22Rv1 (cell line): Measurements from ENCODE around the gene PLAAT2.
"Not testable (repeated sequence)": the region's sequence is repeated elsewhere in the genome, so short reads cannot be mapped to it uniquely, and the experiment has no call there.

Experiments used
- H3K27ac ChIP-seq: fragments of 450-650 bp; 2 replicates; pipeline ENCODE4 v1.5.1; 2017
- ZFX ChIP-seq: fragments of 450-650 bp; IDR thresholded peaks from 2 replicates; pipeline ENCODE4 v1.6.1; 2017; ENCODE audit warnings: antibody characterized with exemption, borderline replicate concordance
- TF ChIP-seq, protein P1 (sequence below): fragments of 450-650 bp; IDR thresholded peaks from 2 replicates; pipeline ENCODE4 v1.5.1; 2017; ENCODE audit warnings: mild to moderate bottlenecking

Gene PLAAT2

GRCh38 chr11:63608353-63609345 is 45.5 kb upstream of the PLAAT2 start:
- H3K27ac ChIP-seq: no peak overlapping the region
- no peak for TF ChIP-seq ZFX
- TF ChIP-seq, protein P1, sequence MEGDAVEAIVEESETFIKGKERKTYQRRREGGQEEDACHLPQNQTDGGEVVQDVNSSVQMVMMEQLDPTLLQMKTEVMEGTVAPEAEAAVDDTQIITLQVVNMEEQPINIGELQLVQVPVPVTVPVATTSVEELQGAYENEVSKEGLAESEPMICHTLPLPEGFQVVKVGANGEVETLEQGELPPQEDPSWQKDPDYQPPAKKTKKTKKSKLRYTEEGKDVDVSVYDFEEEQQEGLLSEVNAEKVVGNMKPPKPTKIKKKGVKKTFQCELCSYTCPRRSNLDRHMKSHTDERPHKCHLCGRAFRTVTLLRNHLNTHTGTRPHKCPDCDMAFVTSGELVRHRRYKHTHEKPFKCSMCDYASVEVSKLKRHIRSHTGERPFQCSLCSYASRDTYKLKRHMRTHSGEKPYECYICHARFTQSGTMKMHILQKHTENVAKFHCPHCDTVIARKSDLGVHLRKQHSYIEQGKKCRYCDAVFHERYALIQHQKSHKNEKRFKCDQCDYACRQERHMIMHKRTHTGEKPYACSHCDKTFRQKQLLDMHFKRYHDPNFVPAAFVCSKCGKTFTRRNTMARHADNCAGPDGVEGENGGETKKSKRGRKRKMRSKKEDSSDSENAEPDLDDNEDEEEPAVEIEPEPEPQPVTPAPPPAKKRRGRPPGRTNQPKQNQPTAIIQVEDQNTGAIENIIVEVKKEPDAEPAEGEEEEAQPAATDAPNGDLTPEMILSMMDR: no peak

DNA sequence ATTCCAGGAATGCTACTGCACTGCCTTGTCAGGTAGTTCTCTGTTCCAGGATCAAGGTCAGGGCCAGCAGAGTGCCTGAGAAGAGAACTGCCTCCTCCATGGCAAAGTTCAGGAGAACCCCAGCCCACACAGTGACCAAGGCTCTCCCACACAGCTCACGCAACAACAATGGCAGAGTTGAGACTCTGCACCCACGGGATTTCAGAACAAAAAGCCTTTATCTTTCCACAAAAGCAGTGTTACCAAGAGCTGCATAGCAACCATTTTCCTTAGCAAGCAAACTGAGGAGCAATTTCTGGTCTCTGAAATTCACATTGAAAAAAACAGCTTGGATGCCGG is 40.0 kb upstream of the PLAAT2 start:
- TF ChIP-seq, protein P1: no peak
- no peak overlapping the region for H3K27ac ChIP-seq

- H3K27ac ChIP-seq: not testable (repeated sequence)
Observed at GRCh38 chr11:63602290-63603179, 39.4 kb upstream of the PLAAT2 start.

DNA sequence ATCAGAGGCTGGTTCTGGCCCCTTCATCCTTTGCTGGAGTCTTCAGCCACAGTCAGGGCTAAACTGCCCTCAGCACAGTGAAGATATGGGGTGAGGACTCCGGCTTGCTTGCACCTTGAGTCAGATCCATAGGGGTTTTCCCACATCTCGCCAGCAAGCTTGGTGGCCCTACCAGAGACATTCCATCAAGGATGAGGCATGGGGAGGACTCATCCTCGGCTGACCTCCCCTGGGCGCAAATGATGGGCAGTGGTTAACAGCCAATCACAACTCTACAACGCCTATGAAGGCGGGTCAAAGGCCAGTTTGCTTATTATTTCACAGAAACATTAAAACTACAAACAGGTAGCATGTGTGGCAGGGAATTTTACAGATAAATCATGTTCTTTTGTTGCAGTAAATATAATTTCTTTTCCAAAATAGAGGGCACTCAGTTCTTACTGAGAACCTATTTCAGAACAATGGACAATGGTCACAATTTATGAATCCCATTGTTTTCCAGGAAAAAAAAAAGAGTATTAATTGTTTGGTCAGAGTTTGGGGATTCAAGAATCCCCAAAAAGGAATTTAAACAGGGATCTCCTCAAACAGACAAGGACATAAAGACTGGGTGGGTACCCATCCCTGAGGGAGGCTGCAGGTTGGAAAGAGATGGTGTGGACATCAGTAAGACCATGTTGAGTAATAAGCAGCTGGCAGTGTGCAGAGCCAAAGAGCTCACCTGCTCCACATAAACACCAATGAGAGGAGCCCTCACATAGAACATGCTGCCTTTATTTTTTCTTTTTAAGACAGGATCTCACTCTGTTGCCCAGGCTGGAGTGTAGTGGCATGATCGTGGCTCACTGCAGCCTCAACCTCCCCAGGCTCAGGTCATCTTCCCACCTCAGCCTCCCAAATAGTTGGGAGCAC is 36.3 kb upstream of the PLAAT2 start:
- H3K27ac ChIP-seq: no peak overlapping the region
- TF ChIP-seq, protein P1: no peak
- TF ChIP-seq ZFX: no peak

GRCh38 chr11:63598556-63598955 is 35.4 kb upstream of the PLAAT2 start:
- TF ChIP-seq ZFX: no peak
- TF ChIP-seq, protein P1: no peak
- no peak overlapping the region for H3K27ac ChIP-seq

- TF ChIP-seq, protein P1: no peak
- no peak for TF ChIP-seq ZFX
- no peak overlapping the region for H3K27ac ChIP-seq
Observed at GRCh38 chr11:63595296-63595695, 32.1 kb upstream of the PLAAT2 start.

DNA sequence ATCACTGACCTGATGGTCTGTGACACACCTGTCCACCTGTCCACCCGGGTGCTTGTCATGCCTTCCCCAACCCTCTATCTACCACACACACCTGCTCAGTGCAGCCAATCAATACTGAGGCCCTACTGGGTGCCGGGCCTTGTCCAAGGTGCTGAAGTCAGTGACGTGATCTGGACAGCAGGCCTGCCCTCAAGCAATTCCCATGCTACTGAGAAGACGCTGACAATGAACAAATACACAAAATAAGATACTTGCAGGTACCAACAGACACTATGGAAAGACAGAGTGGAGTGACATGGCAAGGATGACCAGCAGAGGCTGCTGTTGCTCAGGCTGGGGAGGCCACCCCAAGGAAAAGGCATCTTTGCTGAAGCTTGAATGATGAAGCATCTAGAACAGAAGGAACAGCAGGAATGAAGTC is 29.8 kb upstream of the PLAAT2 start:
- no peak for TF ChIP-seq ZFX
- TF ChIP-seq, protein P1: peak; percentile 80
- no peak overlapping the region for H3K27ac ChIP-seq
